Left lung (tissue), 10 donors: ENCODE results near the gene PRSS38. TPM values are rescaled to one million over a fixed set of nuclear protein-coding genes. Genes with fewer than 3 reads are reported as not detected.

ENCODE experiments used
- ATAC-seq: fragments of 200-7000 bp; cut with Tn5 transposase; one replicate; pipeline ENCODE4 v1.9.1; 2020; ENCODE audit warnings: moderate library complexity
- DNase-seq, 4 donors: peaks; one replicate each; pipeline ENCODE4 v3.0.0-alpha.2; 2013 to 2020
- H3K27ac ChIP-seq, 2 donors: fragments of 200-600 bp; sonication (generic) in 1 of 2; one replicate each; pipeline versions ENCODE4 v1.5.0 to v1.8.0; 2020 to 2021
- H3K27me3 ChIP-seq, 2 donors: fragments of 200-600 bp; sonication (generic) in 1 of 2; one replicate each; pipeline versions ENCODE4 v1.5.0 to v1.8.0; 2020 to 2021
- H3K36me3 ChIP-seq, 2 donors: fragments of 200-600 bp; sonication (generic) in 1 of 2; one replicate each; pipeline versions ENCODE4 v1.5.0 to v1.8.0; 2020 to 2021
- H3K4me1 ChIP-seq, 2 donors: fragments of 200-600 bp; one replicate each; pipeline ENCODE4 v1.8.0; 2021
- H3K4me3 ChIP-seq, 2 donors: fragments of 200-600 bp; sonication (generic) in 1 of 2; one replicate each; pipeline versions ENCODE4 v1.5.0 to v1.8.0; 2020 to 2021; ENCODE audit warnings: mild to moderate bottlenecking in 1 of 2
- H3K9me3 ChIP-seq, 2 donors: fragments of 200-600 bp; sonication (generic) in 1 of 2; one replicate each; pipeline versions ENCODE4 v1.5.0 to v1.8.0; 2020 to 2021
- intact Hi-C, 2 donors: fragments of 100-400 bp; cut with DNase I; formaldehyde crosslinking; loops; one replicate each; pipeline versions ENCODE4 v1.11.2 to v1.14.2; 2022
- polyA plus RNA-seq, 6 donors: library from polyadenylated mRNA; unstranded; fragments of 120-200 nt; gene quantifications; one replicate each; pipeline ENCODE4 v1.2.1, GENCODE V29; 2013; ENCODE audit not compliant: insufficient read length in 6 of 6
- total RNA-seq, 2 donors: library from RNA; stranded (reverse); fragmentation: NEBNext Ultra II Directional; extraction: Animal tissue kit (Norgen Biotek cat#: 25700); gene quantifications; one replicate each; pipeline ENCODE4 v1.2.1, GENCODE V29; 2021
- TF ChIP-seq, protein P1 (sequence below), 2 donors: fragments of 200-600 bp; sonication (generic) in 1 of 2; IDR thresholded peaks; one replicate each; pipeline versions ENCODE4 v1.5.0 to v1.8.0; 2021; ENCODE audit warnings: antibody characterized with exemption in 2 of 2
- donor health status: DM: no; HTN: yes; CAD: no.
- donor health status: DM: no; HTN: no; CAD: no.

The PRSS38 gene
- total and polyA plus RNA-seq, 8 donors = not detected

DNA sequence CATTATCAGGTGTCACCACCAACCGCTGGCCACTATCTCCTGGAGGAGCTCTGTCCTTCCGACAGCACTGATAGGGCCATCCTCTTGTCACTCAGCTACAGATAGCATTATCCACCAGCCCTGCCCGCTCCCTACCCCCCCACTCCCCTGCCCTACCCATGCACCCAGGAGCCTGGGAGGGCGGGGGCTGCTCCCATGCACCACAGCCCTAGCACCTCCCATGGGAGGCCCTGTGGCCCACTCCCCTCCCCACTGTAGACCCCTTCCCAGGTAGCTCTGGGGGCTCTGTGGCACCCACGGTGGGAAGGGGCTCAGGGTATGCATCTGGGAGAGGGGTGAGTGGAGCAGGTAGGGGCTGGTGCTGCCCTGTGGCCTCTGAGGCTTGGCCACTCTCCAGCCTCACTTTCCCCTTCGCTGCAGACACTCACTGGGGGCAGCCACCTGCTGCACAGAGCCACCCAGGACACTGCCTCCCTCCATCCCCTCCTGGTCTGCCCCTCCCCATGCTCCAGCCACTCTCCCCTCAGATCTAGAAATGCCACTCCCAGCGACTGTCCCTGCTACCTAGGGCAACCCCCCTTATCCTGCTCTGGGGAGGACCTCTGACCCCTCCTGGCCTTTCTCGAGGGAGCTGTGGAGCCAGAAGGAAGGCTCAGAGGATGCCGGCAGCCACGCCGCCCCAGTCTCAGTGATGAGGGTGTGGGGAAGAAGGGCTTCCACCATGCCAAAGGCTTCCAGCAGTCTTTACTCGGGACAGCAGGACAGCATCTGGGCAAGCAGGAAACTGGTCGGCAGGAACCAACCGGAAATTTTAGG lies 73.8 kb downstream of the PRSS38 start:
- Histone ChIP-seq H3K4me1 (peaks cover 17 to 27% of the 10 kb centered on the region in 2 donors), H3K9me3 (no peaks in the 10 kb centered on the region), H3K27me3 (peaks cover 0 to 23% of the 10 kb centered on the region in 2 donors), H3K27ac (no peak overlapping the region), H3K36me3 (no peaks in the 10 kb centered on the region), H3K4me3 (no peak overlapping the region)
- TF ChIP-seq, protein P1, sequence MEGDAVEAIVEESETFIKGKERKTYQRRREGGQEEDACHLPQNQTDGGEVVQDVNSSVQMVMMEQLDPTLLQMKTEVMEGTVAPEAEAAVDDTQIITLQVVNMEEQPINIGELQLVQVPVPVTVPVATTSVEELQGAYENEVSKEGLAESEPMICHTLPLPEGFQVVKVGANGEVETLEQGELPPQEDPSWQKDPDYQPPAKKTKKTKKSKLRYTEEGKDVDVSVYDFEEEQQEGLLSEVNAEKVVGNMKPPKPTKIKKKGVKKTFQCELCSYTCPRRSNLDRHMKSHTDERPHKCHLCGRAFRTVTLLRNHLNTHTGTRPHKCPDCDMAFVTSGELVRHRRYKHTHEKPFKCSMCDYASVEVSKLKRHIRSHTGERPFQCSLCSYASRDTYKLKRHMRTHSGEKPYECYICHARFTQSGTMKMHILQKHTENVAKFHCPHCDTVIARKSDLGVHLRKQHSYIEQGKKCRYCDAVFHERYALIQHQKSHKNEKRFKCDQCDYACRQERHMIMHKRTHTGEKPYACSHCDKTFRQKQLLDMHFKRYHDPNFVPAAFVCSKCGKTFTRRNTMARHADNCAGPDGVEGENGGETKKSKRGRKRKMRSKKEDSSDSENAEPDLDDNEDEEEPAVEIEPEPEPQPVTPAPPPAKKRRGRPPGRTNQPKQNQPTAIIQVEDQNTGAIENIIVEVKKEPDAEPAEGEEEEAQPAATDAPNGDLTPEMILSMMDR (IDR thresholded peaks at IDR 0.05) = no peak
- intact Hi-C loops = no loop called here
- peak in 2 of 4 donors; percentile 27 to 58 for DNase-seq
- ATAC-seq = no peak

DNA sequence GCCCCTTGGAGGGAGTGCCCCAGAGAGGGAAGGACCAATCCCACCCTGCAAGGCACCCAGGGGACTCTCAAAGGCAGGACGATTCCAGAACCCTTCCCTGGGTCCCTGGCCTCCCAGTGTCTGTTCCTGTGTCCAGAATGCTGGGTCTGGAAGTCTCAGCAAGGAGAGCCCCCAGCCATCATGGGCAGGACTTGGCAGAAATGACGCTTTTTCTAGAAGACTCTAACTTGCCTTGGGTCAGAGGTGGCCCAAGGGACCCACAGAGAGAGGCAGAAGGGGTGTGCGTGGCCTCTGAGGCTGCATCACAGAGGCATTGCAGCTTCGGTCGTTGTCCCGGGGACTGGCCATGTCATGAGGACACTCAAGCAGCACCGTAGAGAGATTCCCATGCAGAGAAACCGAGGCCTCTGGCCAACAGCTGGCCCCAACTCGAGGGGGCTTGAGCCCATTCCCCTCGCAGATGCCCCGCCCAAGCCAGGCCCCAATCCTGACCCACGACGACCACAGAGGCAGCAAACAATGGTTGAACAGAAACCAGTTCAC lies 74.5 kb downstream of the PRSS38 start:
- TF ChIP-seq, protein P1 (IDR thresholded peaks at IDR 0.05) = no peak
- DNase-seq (peak in 2 of 4 donors; percentile 24 to 62), ATAC-seq (no peak)
- intact Hi-C loops = no loop called here
- H3K9me3 ChIP-seq = no peaks in the 10 kb centered on the region
- no peaks in the 10 kb centered on the region for H3K36me3 ChIP-seq
- peaks cover 17 to 27% of the 10 kb centered on the region in 2 donors for H3K4me1 ChIP-seq
- no peak overlapping the region for H3K27ac ChIP-seq
- H3K4me3 ChIP-seq = no peak overlapping the region
- H3K27me3 ChIP-seq = peaks cover 0 to 23% of the 10 kb centered on the region in 2 donors

DNA sequence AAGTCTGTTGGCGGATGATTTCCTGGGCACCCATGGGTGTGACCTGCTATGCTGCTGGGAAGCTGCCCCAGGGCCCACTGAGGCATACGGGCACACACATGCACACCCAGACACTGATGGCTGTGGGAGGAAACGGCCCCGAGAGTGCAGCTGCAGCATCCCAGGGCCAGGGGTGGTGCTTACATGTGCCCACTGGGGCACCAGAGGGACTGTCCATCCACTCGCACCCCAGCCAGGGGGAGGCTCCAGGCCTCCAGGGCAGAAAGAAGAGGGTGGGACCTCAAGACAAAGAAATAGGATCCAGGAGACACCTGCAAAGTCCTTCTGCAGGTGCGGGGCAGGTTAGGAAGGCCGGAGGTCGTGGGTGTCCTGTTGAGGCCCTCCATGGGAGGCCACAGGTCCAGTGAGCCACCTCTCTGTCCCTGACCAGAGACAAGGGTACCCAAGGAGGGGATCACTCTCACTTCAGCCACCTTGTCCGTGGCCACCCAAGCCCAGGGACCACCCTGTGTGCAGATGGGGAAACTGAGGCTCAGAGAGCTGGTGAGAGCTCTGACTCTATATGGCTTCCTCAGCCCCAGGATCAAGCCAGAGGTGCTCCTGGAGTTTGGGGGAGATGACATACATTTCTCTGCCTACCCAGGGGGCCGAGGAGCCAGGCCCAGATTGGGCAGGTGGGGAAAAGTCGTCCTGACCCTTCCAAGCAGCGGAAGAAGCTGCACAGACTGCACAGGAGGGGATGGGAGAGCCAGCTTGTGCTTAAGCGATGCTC lies 75.2 kb downstream of the PRSS38 start:
- TF ChIP-seq, protein P1 (IDR thresholded peaks at IDR 0.05) = no peak
- DNase-seq (peak in 2 of 4 donors; percentile 19 to 63), ATAC-seq (no peak)
- H3K27ac ChIP-seq = no peak overlapping the region
- peaks cover 17 to 22% of the 10 kb centered on the region in 2 donors for H3K4me1 ChIP-seq
- intact Hi-C loops = no loop called here
- H3K4me3 ChIP-seq = no peak overlapping the region
- no peaks in the 10 kb centered on the region for H3K9me3 ChIP-seq
- H3K27me3 ChIP-seq = peaks cover 0 to 23% of the 10 kb centered on the region in 2 donors
- H3K36me3 ChIP-seq = no peaks in the 10 kb centered on the region

DNA sequence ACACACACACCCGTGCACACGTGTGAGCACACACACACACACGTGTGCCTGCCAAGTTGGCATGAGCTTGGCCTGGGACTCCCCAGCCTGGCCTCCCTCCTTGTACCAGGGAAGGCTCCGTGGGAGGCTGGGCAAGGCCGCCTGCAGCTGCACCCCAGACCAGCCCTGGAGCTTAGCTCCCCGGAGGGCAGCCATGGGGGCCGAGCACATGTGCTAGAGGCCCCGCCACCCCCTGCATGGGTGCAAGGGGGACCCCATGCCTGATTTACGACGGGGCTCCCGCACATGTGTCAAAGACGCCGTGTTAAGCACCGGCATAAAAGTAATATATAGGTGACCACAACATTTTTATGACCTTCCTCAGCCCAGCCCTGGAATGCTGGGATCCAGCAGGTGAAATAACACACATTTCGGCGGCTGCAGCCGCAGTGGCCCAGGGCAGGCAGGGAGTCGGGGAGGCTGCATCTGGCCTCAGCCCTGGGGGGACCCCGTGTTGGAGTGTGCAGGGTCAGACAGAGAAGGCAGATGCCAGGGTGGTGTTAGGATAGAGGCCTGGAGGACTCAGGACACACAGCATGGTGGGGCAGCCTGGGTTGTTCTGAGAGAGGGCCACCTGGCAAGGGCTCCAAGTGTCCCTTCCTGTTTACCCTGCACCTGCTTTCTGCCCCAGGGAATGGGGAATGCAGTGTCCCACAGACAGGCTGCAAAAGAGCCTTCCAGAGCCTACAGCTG lies 75.9 kb downstream of the PRSS38 start:
- no peak overlapping the region for H3K4me3 ChIP-seq
- H3K36me3 ChIP-seq = no peaks in the 10 kb centered on the region
- TF ChIP-seq, protein P1 (IDR thresholded peaks at IDR 0.05) = no peak
- intact Hi-C loops = no loop called here
- H3K27me3 ChIP-seq = peaks cover 0 to 17% of the 10 kb centered on the region in 2 donors
- no peak overlapping the region for H3K27ac ChIP-seq
- no peaks in the 10 kb centered on the region for H3K9me3 ChIP-seq
- no peak for ATAC-seq
- peak in 2 of 4 donors; percentile 21 to 70 for DNase-seq
- H3K4me1 ChIP-seq = peaks cover 10 to 15% of the 10 kb centered on the region in 2 donors
